GM12892 (cell line): ENCODE results near the gene AGER.

Experiments used
- DNase-seq: peaks from one replicate; pipeline ENCODE4 v3.0.0; 2011; ENCODE audit not compliant: insufficient read length
- FAIRE-seq: peaks from 2 replicates; lab custom pipeline; 2011; peaks lifted over from hg19 to GRCh38; lab: Jason Lieb, UNC
- POLR2A ChIP-seq: IDR thresholded peaks from 2 replicates; pipeline ENCODE4 v1.6.1; 2011; ENCODE audit warnings: low read depth, low read length, control low read depth
- POLR2AphosphoS5 ChIP-seq: IDR thresholded peaks from 2 replicates; pipeline ENCODE4 v1.6.1; 2011; ENCODE audit warnings: low read depth, low read length, control low read depth
- TAF1 ChIP-seq: IDR thresholded peaks from 2 replicates; pipeline ENCODE4 v1.6.1; 2011; ENCODE audit warnings: low read depth, mild to moderate bottlenecking, control low read depth, low read length, borderline replicate concordance

AGER gene

DNA sequence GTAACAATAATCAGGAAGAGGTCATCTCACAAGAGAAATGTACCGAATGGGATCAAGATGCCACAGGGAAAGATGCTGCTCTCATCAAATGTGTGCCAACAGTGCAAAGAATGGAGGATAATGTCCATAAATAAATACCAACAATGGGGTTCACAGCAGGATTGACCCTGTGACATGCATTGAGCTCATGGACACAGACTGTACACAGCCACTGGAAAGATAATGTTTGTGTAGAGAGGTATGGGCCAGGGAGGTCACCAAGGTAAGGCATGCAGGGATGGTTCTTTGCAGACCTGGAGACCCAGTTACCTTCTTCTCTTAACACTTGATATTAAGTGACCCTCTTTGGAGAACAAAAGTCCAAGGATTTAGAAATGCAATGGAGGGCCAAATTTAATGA, 9.6 kb downstream of the AGER start:
- DNase-seq: no peak
- TF ChIP-seq POLR2A (no peak), TAF1 (no peak), POLR2AphosphoS5 (no peak)
- FAIRE-seq: no peak

DNA sequence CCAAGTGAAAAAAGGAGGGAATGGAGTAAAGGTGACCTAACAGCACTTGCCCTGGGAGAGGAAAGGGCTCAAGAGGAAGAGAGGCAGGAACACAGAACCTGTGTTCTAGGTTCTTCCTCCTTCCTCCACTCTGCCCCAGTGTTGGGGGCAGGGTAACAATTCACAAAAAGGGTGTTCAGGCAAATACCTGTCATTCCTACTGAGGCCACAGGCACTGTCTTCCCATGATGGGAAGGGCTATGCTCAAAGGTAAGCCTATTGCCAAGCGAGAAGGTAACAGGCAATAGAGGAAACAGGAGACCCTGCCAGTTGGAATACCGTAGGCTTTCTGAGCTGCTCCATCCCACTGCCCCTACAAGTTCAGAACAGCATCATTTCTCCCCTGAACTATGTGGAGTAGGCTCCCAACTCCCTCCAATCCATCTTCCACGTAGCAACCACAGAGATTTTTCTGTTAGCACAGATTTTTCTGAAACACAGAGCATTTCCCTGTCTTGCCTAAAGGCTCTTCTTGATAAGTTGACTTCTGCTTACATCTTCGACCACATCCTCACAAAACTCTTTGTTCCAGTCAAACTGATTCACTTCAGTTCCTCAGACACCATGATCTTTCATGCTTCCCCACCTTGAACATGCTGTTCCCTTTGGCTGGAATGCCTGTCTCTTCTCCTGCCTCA, 10.9 kb downstream of the AGER start:
- FAIRE-seq (no peak), DNase-seq (no peak)
- TF ChIP-seq TAF1 (no peak), POLR2AphosphoS5 (no peak), POLR2A (no peak)

DNA sequence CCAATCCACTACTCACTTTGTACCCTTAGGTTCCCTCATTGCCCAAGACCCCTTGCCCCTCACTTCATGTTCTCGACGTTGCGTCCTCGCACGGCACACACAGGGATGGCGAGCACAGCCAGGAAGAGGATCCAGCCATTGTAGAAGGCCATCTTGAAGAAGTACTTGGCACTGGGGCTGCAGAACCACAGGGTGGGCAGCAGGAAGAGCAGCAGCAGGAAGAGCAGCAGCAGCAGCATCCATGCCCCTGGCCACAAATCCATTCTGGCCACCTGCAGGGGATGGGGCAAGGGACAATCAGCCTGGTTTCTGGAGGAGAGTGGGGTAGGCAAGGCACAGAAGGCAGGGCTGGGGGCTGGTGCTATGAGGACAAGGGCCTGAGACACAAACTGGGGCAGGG, 12.8 kb downstream of the AGER start:
- FAIRE-seq (no peak), DNase-seq (no peak)
- TF ChIP-seq TAF1 (no peak), POLR2A (no peak), POLR2AphosphoS5 (no peak)

DNA sequence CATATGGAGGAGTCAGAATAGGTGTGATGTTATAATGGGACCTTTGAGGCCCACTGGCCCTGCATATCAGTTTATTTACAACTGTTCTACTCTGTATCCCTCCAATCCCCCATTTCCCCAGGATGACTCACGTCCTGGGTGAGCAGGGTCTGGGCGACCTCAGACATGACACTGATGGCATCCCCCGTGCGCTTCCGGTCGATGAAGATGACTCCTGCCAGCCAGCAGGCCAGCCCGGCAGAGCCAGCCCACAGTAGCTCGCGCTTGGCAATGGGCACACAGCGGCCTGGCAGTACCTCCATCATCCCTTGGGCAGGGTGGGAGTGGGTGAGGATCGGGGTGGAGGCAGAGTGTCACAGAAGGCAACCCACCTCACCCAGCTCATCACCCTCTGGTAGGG, 13.8 kb downstream of the AGER start:
- DNase-seq: no peak
- no peak for FAIRE-seq
- TF ChIP-seq POLR2A: no peak
- TF ChIP-seq POLR2AphosphoS5: no peak
- no peak for TF ChIP-seq TAF1

DNA sequence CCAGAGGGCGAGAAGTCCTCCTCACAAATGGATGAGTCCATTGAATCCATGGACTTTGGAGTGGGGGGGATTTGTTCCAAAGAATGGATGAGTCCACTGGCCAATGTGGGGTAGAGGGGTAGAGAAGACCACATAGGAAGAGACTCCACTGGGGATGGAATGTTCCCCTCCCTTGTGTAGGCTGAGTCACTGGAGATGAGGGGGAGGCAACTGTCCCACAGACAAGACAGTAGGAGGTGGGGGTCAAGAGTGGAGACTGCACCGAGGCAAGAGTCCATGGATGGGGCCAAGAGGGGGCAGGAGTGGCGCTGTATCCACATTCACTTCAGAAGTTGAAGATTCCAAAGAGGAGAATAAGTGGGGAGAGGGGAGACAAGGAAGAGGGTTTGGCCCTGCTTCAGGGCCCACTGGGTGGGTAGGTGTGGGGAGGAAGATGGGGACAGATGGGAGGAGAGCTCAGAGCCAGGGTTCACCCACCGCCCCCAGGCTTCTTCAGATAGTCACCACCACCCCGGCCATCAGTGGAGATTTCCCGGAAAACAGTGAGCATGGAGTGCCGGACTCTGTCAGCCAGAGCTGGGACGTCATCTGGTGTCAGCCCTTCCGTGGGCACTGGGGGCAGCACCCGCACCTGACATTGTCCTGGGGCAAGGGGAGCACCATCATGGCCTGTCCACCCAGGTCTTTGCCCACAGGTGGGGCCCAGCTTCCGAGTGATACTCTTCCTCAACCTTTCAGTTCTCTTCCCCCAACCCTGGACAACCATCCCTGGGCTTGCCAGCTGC, 15.1 kb downstream of the AGER start:
- FAIRE-seq: no peak
- DNase-seq: no peak
- no peak for TF ChIP-seq POLR2A
- TF ChIP-seq TAF1: no peak
- no peak for TF ChIP-seq POLR2AphosphoS5

DNA sequence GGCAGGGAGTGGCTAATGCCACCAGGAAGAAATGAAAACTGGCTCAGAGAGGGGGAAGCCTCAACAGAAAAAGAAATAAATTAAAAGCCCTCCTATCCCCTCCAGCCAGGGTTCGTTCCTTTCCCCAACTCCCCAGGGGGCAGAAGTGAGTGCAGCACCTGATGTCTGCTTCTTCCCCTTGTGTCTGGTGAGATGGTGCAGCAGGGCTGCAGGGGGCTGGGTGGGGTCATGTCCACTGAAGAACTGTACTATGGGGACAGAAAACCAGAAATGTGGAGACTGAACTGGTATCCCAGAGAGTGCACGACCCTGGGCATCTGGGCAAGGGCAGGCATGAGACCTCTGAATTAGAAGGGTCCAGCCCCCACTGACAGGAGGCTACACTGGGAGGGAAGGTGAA, 15.7 kb downstream of the AGER start:
- TF ChIP-seq TAF1 (no peak), POLR2A (no peak), POLR2AphosphoS5 (no peak)
- FAIRE-seq: no peak
- no peak for DNase-seq

DNA sequence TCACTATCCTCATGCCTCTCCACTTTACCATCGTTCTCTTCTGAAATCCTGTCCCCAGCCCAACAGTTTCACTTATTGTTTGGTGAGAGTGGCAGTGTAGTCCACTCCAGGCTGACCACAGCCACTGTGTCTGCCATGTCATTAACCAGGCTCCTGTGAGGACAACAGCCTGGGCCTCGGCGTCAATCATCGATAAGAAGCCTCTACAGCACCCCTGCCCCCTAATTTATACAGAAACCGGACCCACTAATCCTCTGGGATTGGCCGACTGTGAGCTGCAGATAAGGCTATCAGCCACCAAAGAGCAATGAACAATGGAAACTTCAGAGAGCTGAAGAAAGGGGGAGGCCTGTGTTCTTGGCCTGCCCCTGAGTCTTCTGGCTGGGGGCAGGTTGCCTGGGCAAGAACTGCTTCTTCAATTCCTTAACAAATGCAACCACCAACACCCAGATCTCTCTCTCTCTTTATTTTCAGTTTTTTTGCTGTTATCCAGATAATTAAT, 16.2 kb downstream of the AGER start:
- no peak for TF ChIP-seq POLR2A
- TF ChIP-seq POLR2AphosphoS5: no peak
- TF ChIP-seq TAF1: no peak
- FAIRE-seq: no peak
- DNase-seq: no peak

DNA sequence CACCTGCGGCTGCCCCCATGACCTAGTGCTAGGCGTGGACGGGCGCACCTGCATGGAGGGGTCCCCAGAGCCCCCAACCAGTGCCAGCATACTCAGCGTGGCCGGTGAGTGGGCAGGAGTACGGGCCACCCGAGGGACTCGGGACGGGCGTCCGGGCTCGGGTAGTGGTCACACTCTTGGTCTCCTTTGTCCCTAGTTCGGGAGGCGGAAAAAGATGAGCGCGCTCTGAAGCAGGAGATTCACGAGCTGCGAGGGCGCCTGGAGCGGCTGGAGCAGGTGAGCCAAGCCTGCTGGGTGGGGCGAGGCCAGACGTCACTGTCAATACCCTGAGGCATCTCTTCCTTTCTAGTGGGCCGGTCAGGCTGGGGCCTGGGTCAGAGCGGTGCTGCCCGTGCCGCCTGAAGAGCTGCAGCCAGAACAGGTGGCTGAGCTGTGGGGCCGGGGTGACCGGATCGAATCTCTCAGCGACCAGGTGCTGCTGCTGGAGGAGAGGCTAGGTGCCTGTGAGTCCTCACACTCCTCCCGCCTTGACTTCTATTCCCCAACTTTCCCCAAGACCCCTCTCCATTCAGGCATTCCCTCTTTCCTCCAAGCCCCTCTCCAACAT, 16.8 kb downstream of the AGER start:
- FAIRE-seq (no peak), DNase-seq (no peak)
- TF ChIP-seq TAF1 (no peak), POLR2AphosphoS5 (no peak), POLR2A (no peak)

DNA sequence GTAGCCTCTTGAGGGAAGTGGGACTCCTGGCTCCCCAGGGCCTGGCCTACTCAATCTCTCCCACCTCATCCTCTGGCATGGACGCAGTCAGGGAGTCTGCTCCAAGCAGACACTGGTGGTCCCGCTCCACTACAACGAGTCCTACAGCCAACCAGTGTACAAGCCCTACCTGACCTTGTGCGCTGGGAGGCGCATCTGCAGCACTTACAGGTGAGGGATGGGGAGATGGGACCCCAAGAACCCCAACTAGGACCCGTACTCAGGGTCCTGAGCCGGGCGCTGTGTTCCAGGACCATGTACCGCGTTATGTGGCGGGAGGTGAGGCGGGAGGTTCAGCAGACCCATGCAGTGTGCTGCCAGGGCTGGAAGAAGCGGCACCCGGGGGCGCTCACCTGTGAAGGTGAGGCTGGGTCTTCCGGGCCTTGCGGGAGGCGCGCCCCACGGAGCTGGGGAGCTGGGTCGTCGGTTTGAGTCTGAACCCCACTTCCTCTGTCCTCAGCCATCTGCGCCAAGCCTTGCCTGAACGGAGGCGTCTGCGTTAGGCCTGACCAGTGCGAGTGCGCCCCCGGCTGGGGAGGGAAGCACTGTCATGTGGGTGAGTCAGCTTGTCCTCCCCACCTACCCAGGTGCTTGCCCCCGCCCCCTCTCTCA, 17.5 kb downstream of the AGER start:
- TF ChIP-seq TAF1 (no peak), POLR2A (no peak), POLR2AphosphoS5 (no peak)

DNA sequence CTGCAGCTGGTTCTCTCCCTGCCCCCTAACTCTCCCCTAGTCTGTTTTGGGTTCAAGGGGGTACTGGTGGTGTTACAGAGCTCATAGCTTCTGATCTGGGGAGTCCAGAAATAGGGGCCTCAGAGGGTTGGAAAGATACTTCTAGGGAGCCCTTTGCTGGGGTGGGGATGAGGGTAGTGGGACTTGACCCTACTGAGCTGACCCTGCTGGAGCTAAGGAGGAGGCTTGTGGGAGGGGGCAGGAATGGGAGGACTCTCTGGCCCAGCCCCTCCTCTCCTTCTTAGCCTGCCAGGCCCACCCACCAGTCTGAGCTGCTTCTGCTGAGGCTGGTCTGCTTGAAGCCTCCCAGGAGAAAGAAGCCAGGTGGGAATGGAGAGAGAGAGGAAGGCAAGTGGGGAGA, 19.8 kb downstream of the AGER start, which contains the start of gene EGFL8:
TSS of gene EGFL8 (plus strand) at position 301 of the 400 bp plus-strand sequence. CDS start 1,571 bp downstream, outside the sequence.
- TF ChIP-seq POLR2A (no peak), TAF1 (no peak), POLR2AphosphoS5 (no peak)
- FAIRE-seq (no peak), DNase-seq (no peak)

More for the DNA sequence above, 17.5 kb downstream of the AGER start:
- DNase-seq (no peak), FAIRE-seq (no peak)
